Neural cell (in vitro differentiated cells): ENCODE data around the gene SWI5. TPM values are rescaled to one million over a fixed set of nuclear protein-coding genes. Genes with fewer than 3 reads are reported as not detected.

Experiments
- H2AFZ ChIP-seq: fragments of 200-600, 300-800 bp; sonication (generic), shearing (Covaris generic); 2 replicates; pipeline ENCODE4 v1.6.0; 2014; ENCODE audit warnings: low read depth, mild to moderate bottlenecking, antibody characterized with exemption, low read length, moderate library complexity
- H3F3A ChIP-seq: fragments of 200-600 bp; shearing (Covaris generic); 2 replicates; pipeline ENCODE4 v1.6.1; 2016; ENCODE audit warnings: mild to moderate bottlenecking, moderate library complexity, mixed read lengths, antibody characterized with exemption, low read length; ENCODE audit not compliant: insufficient read depth, poor library complexity, severe bottlenecking
- H3K27ac ChIP-seq: fragments of 200-600, 300-800 bp; sonication (generic), shearing (Covaris generic); 2 replicates; pipeline ENCODE4 v1.5.1; 2014; ENCODE audit warnings: mild to moderate bottlenecking, low read length, moderate library complexity
- H3K27me3 ChIP-seq: fragments of 300-800, 200-600 bp; sonication (generic), shearing (Covaris generic); 2 replicates; pipeline ENCODE4 v1.6.0; 2014; ENCODE audit warnings: mild to moderate bottlenecking, low read depth, low read length, moderate library complexity; ENCODE audit not compliant: insufficient read depth
- H3K36me3 ChIP-seq: fragments of 300-800, 200-600 bp; sonication (generic), shearing (Covaris generic); 2 replicates; pipeline ENCODE4 v1.5.1; 2014; ENCODE audit warnings: mild to moderate bottlenecking, antibody characterized with exemption, low read length, moderate library complexity; ENCODE audit not compliant: insufficient read depth
- H3K4me2 ChIP-seq: fragments of 300-800, 200-600 bp; sonication (generic), shearing (Covaris generic); 2 replicates; pipeline ENCODE4 v1.6.0; 2014; ENCODE audit warnings: mild to moderate bottlenecking, low read length
- H3K4me3 ChIP-seq: fragments of 300-800, 200-600 bp; sonication (generic), shearing (Covaris generic); 2 replicates; pipeline ENCODE4 v1.5.1; 2014; ENCODE audit warnings: mild to moderate bottlenecking, low read length, moderate library complexity
- H3K79me2 ChIP-seq: fragments of 200-600 bp; shearing (Covaris generic); replicated peaks from 2 replicates; pipeline ENCODE4 v1.6.0; 2014; ENCODE audit warnings: mild to moderate bottlenecking, low read length, moderate library complexity; ENCODE audit not compliant: insufficient read depth
- H3K9ac ChIP-seq: fragments of 300-800, 200-600 bp; sonication (generic), shearing (Covaris generic); 2 replicates; pipeline ENCODE4 v1.6.1; 2016; ENCODE audit warnings: mild to moderate bottlenecking, low read length, mixed read lengths
- H3K9me2 ChIP-seq: fragments of 200-600 bp; shearing (Covaris generic); 2 replicates; pipeline ENCODE4 v1.6.1; 2016; ENCODE audit warnings: mild to moderate bottlenecking, low read length, mixed read lengths; ENCODE audit not compliant: insufficient read depth
- H3K9me3 ChIP-seq: fragments of 200-600, 300-800 bp; sonication (generic), shearing (Covaris generic); 2 replicates; pipeline ENCODE4 v1.6.1; 2016; ENCODE audit warnings: mild to moderate bottlenecking, mixed run types, low read length, moderate library complexity, mixed read lengths
- H4K20me1 ChIP-seq: fragments of 200-600 bp; shearing (Covaris generic); 2 replicates; pipeline ENCODE4 v1.6.1; 2016; ENCODE audit warnings: mild to moderate bottlenecking, mixed run types; ENCODE audit not compliant: insufficient read depth
- EP300 ChIP-seq: fragments of 450-650 bp; conservative IDR thresholded peaks from 2 replicates; pipeline ENCODE4 v1.6.1; 2014; ENCODE audit warnings: antibody characterized with exemption, mild to moderate bottlenecking, moderate library complexity; ENCODE audit not compliant: poor library complexity, severe bottlenecking
- MXI1 ChIP-seq: fragments of 450-650 bp; conservative IDR thresholded peaks from 2 replicates; pipeline ENCODE4 v1.6.1; 2014; ENCODE audit warnings: antibody characterized with exemption, mild to moderate bottlenecking; ENCODE audit not compliant: poor library complexity, severe bottlenecking
- POLR2AphosphoS5 ChIP-seq: IDR thresholded peaks from 2 replicates; pipeline ENCODE4 v1.6.1; 2012
- RAD21 ChIP-seq: fragments of 450-650 bp; conservative IDR thresholded peaks from 2 replicates; pipeline ENCODE4 v1.6.1; 2014; ENCODE audit warnings: antibody characterized with exemption, mild to moderate bottlenecking, moderate library complexity
- SMC3 ChIP-seq: fragments of 450-650 bp; conservative IDR thresholded peaks from 2 replicates; pipeline ENCODE4 v1.6.1; 2014; ENCODE audit warnings: antibody characterized with exemption, mild to moderate bottlenecking, moderate library complexity; ENCODE audit not compliant: poor library complexity
- TAF1 ChIP-seq: IDR thresholded peaks from 2 replicates; pipeline ENCODE4 v1.6.1; 2012; ENCODE audit warnings: low read depth
- polyA plus RNA-seq: library from polyadenylated mRNA; depleted of rRNA; stranded (reverse); fragments of >200 nt; gene quantifications from 2 replicates; pipeline ENCODE4 v1.2.3, GENCODE V29; 2014
- TF ChIP-seq, protein P1 (sequence below): IDR thresholded peaks from 2 replicates; pipeline ENCODE4 v1.6.1; 2012; ENCODE audit warnings: borderline replicate concordance
- TF ChIP-seq, protein P2 (sequence below): fragments of 450-650 bp; IDR thresholded peaks from 2 replicates; pipeline ENCODE4 v1.5.1; 2014; ENCODE audit warnings: antibody characterized with exemption, mild to moderate bottlenecking, moderate library complexity; ENCODE audit not compliant: poor library complexity, severe bottlenecking

Gene SWI5
- polyA plus RNA-seq, 1 donor from 2014 or later, result 67.1 TPM

DNA sequence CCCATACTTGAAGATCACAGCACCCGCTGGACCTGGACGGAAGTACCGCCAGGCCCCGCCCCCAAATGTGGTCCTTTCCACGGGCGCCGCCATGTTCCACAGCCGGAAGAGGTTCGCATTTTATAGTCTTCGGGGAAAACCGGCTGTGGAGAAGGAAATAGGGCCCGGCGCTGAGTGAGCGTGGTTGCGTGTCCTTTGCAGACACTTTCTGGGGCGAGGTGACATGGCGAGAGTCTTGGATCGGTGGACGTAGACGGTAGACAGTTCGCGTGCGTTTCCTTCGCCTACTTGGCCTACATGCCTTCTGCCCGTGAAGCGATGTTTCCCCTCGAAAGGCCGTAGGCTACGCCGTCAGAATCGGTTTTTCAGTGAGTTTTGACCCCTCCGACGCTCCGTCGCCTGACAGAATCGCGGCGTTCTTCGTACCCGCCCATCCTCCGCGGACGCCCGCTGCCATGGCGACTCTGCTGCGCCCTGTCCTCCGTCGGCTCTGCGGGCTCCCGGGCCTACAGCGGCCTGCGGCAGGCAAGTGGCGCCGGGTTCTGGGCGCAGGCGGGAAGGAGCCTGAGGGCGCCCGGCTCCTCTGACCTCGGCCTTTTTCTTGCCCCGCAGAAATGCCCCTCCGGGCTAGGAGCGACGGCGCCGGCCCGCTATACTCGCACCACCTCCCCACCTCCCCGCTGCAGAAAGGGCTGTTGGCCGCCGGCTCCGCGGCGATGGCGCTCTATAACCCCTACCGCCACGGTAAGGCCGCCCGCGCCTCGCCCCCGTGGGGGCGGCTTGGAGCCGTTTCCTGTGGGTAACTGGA, 46.5 kb downstream of the SWI5 start, which contains the start of the genes COQ4 and TRUB2:
Gene COQ4, plus strand, starts transcription at position 436 of the 808 bp plus-strand sequence. Its CDS starts 20 bp downstream, at position 456.
Gene TRUB2, minus strand, starts transcription at position 44 of the 808 bp plus-strand sequence. Its CDS starts 39 bp downstream, at position 5.
- H3K4me2 ChIP-seq, result peak within 1 kb of the TSS; percentile 94
- TF ChIP-seq MXI1, result peak; percentile 100
- TF ChIP-seq RAD21, result no peak
- TF ChIP-seq EP300, result peak; percentile 64
- TF ChIP-seq POLR2AphosphoS5, result peak; percentile 55
- TF ChIP-seq, protein P1, sequence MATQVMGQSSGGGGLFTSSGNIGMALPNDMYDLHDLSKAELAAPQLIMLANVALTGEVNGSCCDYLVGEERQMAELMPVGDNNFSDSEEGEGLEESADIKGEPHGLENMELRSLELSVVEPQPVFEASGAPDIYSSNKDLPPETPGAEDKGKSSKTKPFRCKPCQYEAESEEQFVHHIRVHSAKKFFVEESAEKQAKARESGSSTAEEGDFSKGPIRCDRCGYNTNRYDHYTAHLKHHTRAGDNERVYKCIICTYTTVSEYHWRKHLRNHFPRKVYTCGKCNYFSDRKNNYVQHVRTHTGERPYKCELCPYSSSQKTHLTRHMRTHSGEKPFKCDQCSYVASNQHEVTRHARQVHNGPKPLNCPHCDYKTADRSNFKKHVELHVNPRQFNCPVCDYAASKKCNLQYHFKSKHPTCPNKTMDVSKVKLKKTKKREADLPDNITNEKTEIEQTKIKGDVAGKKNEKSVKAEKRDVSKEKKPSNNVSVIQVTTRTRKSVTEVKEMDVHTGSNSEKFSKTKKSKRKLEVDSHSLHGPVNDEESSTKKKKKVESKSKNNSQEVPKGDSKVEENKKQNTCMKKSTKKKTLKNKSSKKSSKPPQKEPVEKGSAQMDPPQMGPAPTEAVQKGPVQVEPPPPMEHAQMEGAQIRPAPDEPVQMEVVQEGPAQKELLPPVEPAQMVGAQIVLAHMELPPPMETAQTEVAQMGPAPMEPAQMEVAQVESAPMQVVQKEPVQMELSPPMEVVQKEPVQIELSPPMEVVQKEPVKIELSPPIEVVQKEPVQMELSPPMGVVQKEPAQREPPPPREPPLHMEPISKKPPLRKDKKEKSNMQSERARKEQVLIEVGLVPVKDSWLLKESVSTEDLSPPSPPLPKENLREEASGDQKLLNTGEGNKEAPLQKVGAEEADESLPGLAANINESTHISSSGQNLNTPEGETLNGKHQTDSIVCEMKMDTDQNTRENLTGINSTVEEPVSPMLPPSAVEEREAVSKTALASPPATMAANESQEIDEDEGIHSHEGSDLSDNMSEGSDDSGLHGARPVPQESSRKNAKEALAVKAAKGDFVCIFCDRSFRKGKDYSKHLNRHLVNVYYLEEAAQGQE, result peak; percentile 3
- TF ChIP-seq SMC3, result no peak
- TF ChIP-seq TAF1, result peak; percentile 77
- TF ChIP-seq, protein P2, sequence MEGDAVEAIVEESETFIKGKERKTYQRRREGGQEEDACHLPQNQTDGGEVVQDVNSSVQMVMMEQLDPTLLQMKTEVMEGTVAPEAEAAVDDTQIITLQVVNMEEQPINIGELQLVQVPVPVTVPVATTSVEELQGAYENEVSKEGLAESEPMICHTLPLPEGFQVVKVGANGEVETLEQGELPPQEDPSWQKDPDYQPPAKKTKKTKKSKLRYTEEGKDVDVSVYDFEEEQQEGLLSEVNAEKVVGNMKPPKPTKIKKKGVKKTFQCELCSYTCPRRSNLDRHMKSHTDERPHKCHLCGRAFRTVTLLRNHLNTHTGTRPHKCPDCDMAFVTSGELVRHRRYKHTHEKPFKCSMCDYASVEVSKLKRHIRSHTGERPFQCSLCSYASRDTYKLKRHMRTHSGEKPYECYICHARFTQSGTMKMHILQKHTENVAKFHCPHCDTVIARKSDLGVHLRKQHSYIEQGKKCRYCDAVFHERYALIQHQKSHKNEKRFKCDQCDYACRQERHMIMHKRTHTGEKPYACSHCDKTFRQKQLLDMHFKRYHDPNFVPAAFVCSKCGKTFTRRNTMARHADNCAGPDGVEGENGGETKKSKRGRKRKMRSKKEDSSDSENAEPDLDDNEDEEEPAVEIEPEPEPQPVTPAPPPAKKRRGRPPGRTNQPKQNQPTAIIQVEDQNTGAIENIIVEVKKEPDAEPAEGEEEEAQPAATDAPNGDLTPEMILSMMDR, result peak; percentile 24
- H3K9me2 ChIP-seq, result no peaks in the 10 kb centered on the region
- H3K4me3 ChIP-seq, result peak within 1 kb of the TSS; percentile 80
- no peaks in the 10 kb centered on the region for H3K36me3 ChIP-seq
- peak within 1 kb of the TSS; percentile 91 for H3K9ac ChIP-seq
- H3K27me3 ChIP-seq, result no peaks in the 10 kb centered on the region
- peak within 1 kb of the TSS; percentile 97 for H3K27ac ChIP-seq
- H3K9me3 ChIP-seq, result no peaks in the 10 kb centered on the region
- H3F3A ChIP-seq, result no peaks in the 10 kb centered on the region
- no peaks in the 10 kb centered on the region for H4K20me1 ChIP-seq
- H2AFZ ChIP-seq, result peak within 1 kb of the TSS; percentile 86
- H3K79me2 ChIP-seq, result peaks cover 26% of the 10 kb centered on the region

DNA sequence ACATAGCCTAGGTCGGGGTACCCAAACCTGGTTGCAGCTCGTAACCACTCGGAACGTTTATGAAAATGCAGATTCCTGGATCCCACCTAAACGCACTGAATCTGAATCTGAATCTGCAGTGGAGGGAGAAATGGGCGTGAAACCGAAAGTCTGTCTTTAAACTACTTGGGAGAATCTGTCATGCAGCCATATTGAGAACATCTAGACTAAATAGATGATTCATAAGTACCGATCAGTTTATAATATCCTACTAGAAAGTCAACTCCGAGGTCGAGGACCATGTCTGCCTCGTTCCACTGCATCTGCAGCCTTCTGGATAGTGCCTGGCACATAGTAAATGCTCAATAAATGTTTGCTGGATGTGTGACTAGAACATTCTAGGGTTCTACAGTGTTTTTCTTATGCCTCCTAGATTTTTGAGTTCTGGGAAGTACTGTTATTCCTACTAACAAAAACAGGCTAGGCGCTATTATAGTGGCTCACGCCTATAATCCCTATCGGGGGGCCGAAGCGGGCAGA, 47.2 kb downstream of the SWI5 start:
- H3K4me2 ChIP-seq, result peak overlapping the region; percentile 75
- H3K4me3 ChIP-seq, result peak overlapping the region; percentile 80
- H4K20me1 ChIP-seq, result no peaks in the 10 kb centered on the region
- H3K9me2 ChIP-seq, result no peaks in the 10 kb centered on the region
- H3K9me3 ChIP-seq, result no peaks in the 10 kb centered on the region
- no peaks in the 10 kb centered on the region for H3F3A ChIP-seq
- H2AFZ ChIP-seq, result peak overlapping the region; percentile 86
- no peaks in the 10 kb centered on the region for H3K27me3 ChIP-seq
- peak overlapping the region; percentile 97 for H3K27ac ChIP-seq
- H3K9ac ChIP-seq, result peak overlapping the region; percentile 91
- peaks cover 26% of the 10 kb centered on the region for H3K79me2 ChIP-seq
- no peak for TF ChIP-seq RAD21
- no peak for TF ChIP-seq MXI1
- peak; percentile 2 for TF ChIP-seq TAF1
- H3K36me3 ChIP-seq, result no peaks in the 10 kb centered on the region
